IMR-90 (cell line): ENCODE data around the gene CFAP45. TPM values are rescaled to one million over a fixed set of nuclear protein-coding genes. Genes with fewer than 3 reads are reported as not detected.

Experiments used
- ATAC-seq: fragments of 200-7000 bp; cut with Tn5 transposase; 2 replicates; pipeline ENCODE4 v1.9.1; 2020; ENCODE audit warnings: low read depth, mild to moderate bottlenecking, moderate library complexity
- BruUV-seq: library from RNA; stranded (reverse); fragments of 400-500 nt; replicated peaks from 2 replicates; lab custom pipeline; 2021; lab: Mats Ljungman, UMichigan
- CTCF ChIA-PET: fragments of 300-600 bp; formaldehyde crosslinking; extraction: SDS; loops from one replicate; lab custom pipeline; 2021; ENCODE audit warnings: antibody characterized with exemption; lab: Yijun Ruan, JAX
- POLR2A ChIA-PET: fragments of 300-600 bp; sonication (Branson Sonifier 250); formaldehyde crosslinking; loops from one replicate; lab custom pipeline; 2022; ENCODE audit warnings: antibody characterized with exemption; ENCODE audit not compliant: unreplicated experiment; lab: Charles Lee
- DNase-seq: peaks from one replicate; pipeline ENCODE4 v3.0.0; 2013
- H2AFZ ChIP-seq: replicated peaks from 2 replicates; pipeline ENCODE3; 2013; ENCODE audit warnings: low read length, mild to moderate bottlenecking; ENCODE audit not compliant: poor library complexity
- H2AK5ac ChIP-seq: 2 replicates; pipeline ENCODE4 v1.6.1; 2013; ENCODE audit warnings: low read depth, low read length, inconsistent platforms
- H2AK9ac ChIP-seq: replicated peaks from 2 replicates; pipeline ENCODE3; 2013; ENCODE audit warnings: mild to moderate bottlenecking, low read depth, low read length, moderate library complexity; ENCODE audit not compliant: poor library complexity
- H2BK120ac ChIP-seq: 2 replicates; pipeline ENCODE4 v1.6.1; 2013; ENCODE audit warnings: low read depth, low read length, inconsistent platforms
- H2BK15ac ChIP-seq: 3 replicates; pipeline ENCODE4 v1.6.1; 2013; ENCODE audit warnings: low read depth, low read length, inconsistent platforms
- H2BK20ac ChIP-seq: 2 replicates; pipeline ENCODE4 v1.6.1; 2013; ENCODE audit warnings: low read depth, mild to moderate bottlenecking, inconsistent platforms, low read length, moderate library complexity
- H2BK5ac ChIP-seq: 2 replicates; pipeline ENCODE4 v1.6.1; 2013; ENCODE audit warnings: mild to moderate bottlenecking, low read depth, low read length, inconsistent platforms; ENCODE audit not compliant: poor library complexity, severe bottlenecking
- H3K14ac ChIP-seq: replicated peaks from 2 replicates; pipeline ENCODE4 v1.6.1; 2013; ENCODE audit warnings: low read depth, low read length, inconsistent platforms
- H3K18ac ChIP-seq: 2 replicates; pipeline ENCODE4 v1.6.1; 2013; ENCODE audit warnings: low read depth, low read length, control low read depth
- H3K23ac ChIP-seq: 2 replicates; pipeline ENCODE4 v1.6.1; 2013; ENCODE audit warnings: low read depth, low read length, inconsistent platforms
- H3K27ac ChIP-seq: 2 replicates; pipeline ENCODE4 v1.5.1; 2013; ENCODE audit warnings: mild to moderate bottlenecking, control low read depth, low read length; ENCODE audit not compliant: insufficient read depth
- H3K27me3 ChIP-seq: 2 replicates; pipeline ENCODE4 v1.6.1; 2013; ENCODE audit warnings: low read length; ENCODE audit not compliant: control insufficient read depth, insufficient read depth
- H3K36me3 ChIP-seq: 2 replicates; pipeline ENCODE4 v1.6.1; 2013; ENCODE audit warnings: low read length, mixed read lengths; ENCODE audit not compliant: control insufficient read depth, insufficient read depth
- H3K4ac ChIP-seq: 2 replicates; pipeline ENCODE4 v1.6.1; 2013; ENCODE audit warnings: low read depth, low read length, inconsistent platforms
- H3K4me1 ChIP-seq: 2 replicates; pipeline ENCODE4 v1.6.1; 2013; ENCODE audit warnings: low read length, mixed read lengths; ENCODE audit not compliant: control insufficient read depth, insufficient read depth
- H3K4me2 ChIP-seq: 2 replicates; pipeline ENCODE4 v1.6.1; 2013; ENCODE audit warnings: low read depth, mild to moderate bottlenecking, control low read depth, low read length, moderate library complexity
- H3K4me3 ChIP-seq: 2 replicates; pipeline ENCODE4 v1.5.1; 2013; ENCODE audit warnings: low read depth, mild to moderate bottlenecking, control low read depth, low read length, moderate library complexity; ENCODE audit not compliant: insufficient read depth
- H3K56ac ChIP-seq: 2 replicates; pipeline ENCODE4 v1.6.1; 2013; ENCODE audit warnings: low read length, inconsistent platforms; ENCODE audit not compliant: insufficient read depth; ENCODE audit errors: extremely low read depth
- H3K79me1 ChIP-seq, 2 experiments: 2 replicates each; pipeline ENCODE4 v1.6.1; 2013; ENCODE audit warnings: low read length in 2 of 2, inconsistent platforms in 1 of 2, low read depth in 1 of 2
- H3K9ac ChIP-seq: 2 replicates; pipeline ENCODE4 v1.6.1; 2013; ENCODE audit warnings: low read depth, low read length, control low read depth
- H3K9me1 ChIP-seq: 2 replicates; pipeline ENCODE4 v1.6.1; 2013; ENCODE audit warnings: low read length, inconsistent platforms; ENCODE audit not compliant: insufficient read depth
- H3K9me3 ChIP-seq: 2 replicates; pipeline ENCODE4 v1.6.1; 2013; ENCODE audit warnings: low read length; ENCODE audit not compliant: control insufficient read depth, insufficient read depth
- H4K20me1 ChIP-seq: 2 replicates; pipeline ENCODE4 v1.6.1; 2013; ENCODE audit warnings: low read length, inconsistent platforms; ENCODE audit not compliant: insufficient read depth
- H4K5ac ChIP-seq: 2 replicates; pipeline ENCODE4 v1.6.1; 2013; ENCODE audit warnings: mild to moderate bottlenecking, low read depth, low read length, control low read depth
- H4K8ac ChIP-seq, 2 experiments: 2 replicates each; pipeline ENCODE4 v1.6.1; 2013; ENCODE audit warnings: low read depth in 2 of 2, low read length in 2 of 2, control low read depth in 1 of 2, inconsistent platforms in 1 of 2
- H4K91ac ChIP-seq: 2 replicates; pipeline ENCODE4 v1.6.1; 2013; ENCODE audit warnings: low read depth, low read length, inconsistent platforms; ENCODE audit not compliant: insufficient read depth
- BHLHE40 ChIP-seq: fragments of 150-350 bp; IDR thresholded peaks from 2 replicates; pipeline ENCODE4 v1.6.1; 2016; ENCODE audit warnings: mild to moderate bottlenecking, low read depth, low read length
- CEBPB ChIP-seq: IDR thresholded peaks from 2 replicates; pipeline ENCODE4 v1.6.1; 2012; ENCODE audit warnings: low read depth, low read length, improper control_type of control experiment
- CHD1 ChIP-seq: IDR thresholded peaks from 2 replicates; pipeline ENCODE4 v1.6.1; 2012; ENCODE audit warnings: low read depth, low read length, improper control_type of control experiment
- ELK1 ChIP-seq: fragments of 150-350 bp; IDR thresholded peaks from 2 replicates; pipeline ENCODE4 v1.6.1; 2016; ENCODE audit warnings: low read depth, mild to moderate bottlenecking, low read length, moderate library complexity, borderline replicate concordance
- MAFK ChIP-seq: IDR thresholded peaks from 2 replicates; pipeline ENCODE4 v1.6.1; 2012; ENCODE audit warnings: low read depth, low read length, improper control_type of control experiment
- MAZ ChIP-seq: IDR thresholded peaks from 2 replicates; pipeline ENCODE4 v1.6.1; 2012; ENCODE audit warnings: low read depth, mild to moderate bottlenecking, low read length, improper control_type of control experiment, moderate library complexity, borderline replicate concordance
- MXI1 ChIP-seq: IDR thresholded peaks from 2 replicates; pipeline ENCODE4 v1.6.1; 2012; ENCODE audit warnings: low read depth, mild to moderate bottlenecking, low read length, moderate library complexity, borderline replicate concordance
- POLR2A ChIP-seq: IDR thresholded peaks from 2 replicates; pipeline ENCODE4 v1.6.1; 2012; ENCODE audit warnings: mild to moderate bottlenecking, low read depth, low read length
- RFX5 ChIP-seq: IDR thresholded peaks from 2 replicates; pipeline ENCODE4 v1.8.0; 2012; ENCODE audit warnings: low read depth, mild to moderate bottlenecking, low read length, moderate library complexity
- SMC3 ChIP-seq: fragments of 150-350 bp; IDR thresholded peaks from 2 replicates; pipeline ENCODE4 v1.6.1; 2016; ENCODE audit warnings: low read depth, mild to moderate bottlenecking, antibody characterized with exemption, low read length, moderate library complexity
- WGBS, 2 experiments: methylation state at CpG; one replicate each; pipeline versions ENCODE4 v1.1.5 to v1.1.7; 2013; ENCODE audit warnings: missing lambda C conversion rate in 2 of 2; ENCODE audit not compliant: insufficient read length in 1 of 2; ENCODE audit errors: extremely low coverage in 2 of 2; 5-methylcytosine and 5-hydroxymethylcytosine counted together
- dilution Hi-C: fragments of 300-500 bp; cut with HindIII; formaldehyde crosslinking; loops from one replicate; pipeline ENCODE4 v1.14.3; 2018; ENCODE audit warnings: low sequenced_read_pairs; ENCODE audit not compliant: unreplicated experiment
- in situ Hi-C: fragments of 300-500 bp; cut with MboI; formaldehyde crosslinking; loops from 3 replicates; pipeline ENCODE4 v1.14.3; 2019; ENCODE audit warnings: low sequenced_read_pairs, inconsistent platforms, mixed read lengths
- intact Hi-C: fragments of 100-400 bp; cut with micrococcal nuclease; formaldehyde crosslinking; loops from 2 replicates; pipeline ENCODE4 v1.10.0; 2022
- polyA plus RNA-seq, 3 experiments: library from polyadenylated mRNA; depleted of rRNA; stranded (reverse); fragments of >200 nt; gene quantifications; 2 replicates each; pipeline ENCODE4 v1.2.3, GENCODE V29; 2012; ENCODE audit warnings: low replicate concordance in 1 of 3
- total RNA-seq: library from RNA; depleted of rRNA; stranded (reverse); fragments of >200 nt; gene quantifications from 2 replicates; pipeline ENCODE4 v1.2.3, GENCODE V29; 2012
- TF ChIP-seq, protein P1 (sequence below): conservative IDR thresholded peaks from 2 replicates; pipeline ENCODE4 v1.5.1; 2012; ENCODE audit warnings: mild to moderate bottlenecking, low read depth, low read length, improper control_type of control experiment
- TF ChIP-seq, protein P2 (sequence below): fragments of 150-350 bp; IDR thresholded peaks from 2 replicates; pipeline ENCODE4 v1.6.1; 2017; ENCODE audit warnings: mild to moderate bottlenecking, antibody characterized with exemption, low read length, low read depth

Gene CFAP45
- total and polyA plus RNA-seq, 2 of the 4 experiments (the other 2 are of a cell fraction): 0.51 to 0.72 TPM

DNA sequence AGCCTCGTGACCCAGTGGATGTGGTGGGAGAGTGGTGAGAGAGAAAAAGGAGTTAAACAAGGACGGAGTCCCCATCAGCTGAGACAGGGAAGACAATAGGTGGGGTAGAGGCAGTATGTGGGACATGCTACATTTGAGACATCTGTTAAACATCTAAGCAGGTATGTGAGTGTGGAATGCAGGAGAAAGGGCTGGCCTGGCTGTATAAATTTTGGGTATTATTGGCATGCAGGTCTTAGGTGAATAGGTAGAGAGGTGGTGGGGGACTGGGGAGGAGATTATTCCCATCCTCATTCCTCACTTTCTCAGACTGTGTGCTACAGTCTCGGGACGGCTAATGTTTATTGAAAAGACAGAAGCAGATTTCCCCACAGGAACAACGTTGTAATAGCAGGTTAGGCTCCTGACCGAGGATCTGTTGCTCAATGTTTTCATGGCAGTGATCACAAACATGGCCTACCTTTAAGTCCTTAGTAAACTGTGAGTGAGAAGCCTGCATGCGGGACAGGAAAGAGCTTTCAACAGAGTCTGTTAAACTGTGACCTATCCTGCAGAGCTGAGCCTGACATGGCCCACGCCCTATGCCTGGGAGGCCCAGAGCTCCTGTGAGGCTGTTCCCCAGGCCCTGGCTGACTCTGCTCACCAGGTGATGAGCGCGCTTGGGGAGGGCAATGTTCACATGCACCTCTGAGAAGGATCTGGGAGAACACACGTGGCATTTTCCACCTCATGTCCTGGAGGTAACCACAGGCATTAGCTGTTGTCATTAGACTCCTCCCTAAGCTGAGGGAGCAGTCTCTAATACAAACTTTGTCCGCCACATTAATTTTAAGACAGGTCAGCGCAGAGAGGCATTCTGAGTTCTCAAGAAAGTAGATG, 54.0 kb downstream of the CFAP45 start (continued):
- TF ChIP-seq MAFK: no peak
- no peak for TF ChIP-seq POLR2A

DNA sequence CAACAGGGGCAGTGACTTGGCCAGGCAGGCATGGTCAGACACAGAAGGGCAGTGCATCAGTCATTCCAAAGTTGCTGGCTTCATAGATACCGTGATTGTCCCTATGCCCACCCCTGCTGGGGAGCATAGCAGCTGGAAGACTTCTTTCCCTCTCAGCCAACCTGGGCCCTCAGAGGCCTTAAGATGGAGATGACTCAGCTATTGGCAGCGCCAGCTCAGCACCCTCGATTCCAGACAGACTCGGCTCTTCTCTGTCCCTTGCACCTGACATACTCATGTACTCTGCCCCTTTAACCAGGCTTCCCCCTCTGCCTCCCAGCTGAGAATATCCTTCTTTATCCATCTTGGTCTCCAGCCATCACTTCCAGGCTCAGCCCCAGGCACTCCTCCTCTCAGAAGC, 56.5 kb downstream of the CFAP45 start:
- ChIA-PET CTCF (interaction anchor here (0.8 kb wide), 1 partner anchor 29 kb away, joined by 3 read pairs; no protein-coding TSS in a partner anchor), POLR2A (no interaction called here)
- WGBS, 2 experiments: 100% methylated on average over 1 of the region's 4 CpGs; no CpG with 5 or more reads in 1 of the 2 experiments
- TF ChIP-seq RFX5: no peak
- TF ChIP-seq MXI1: no peak
- TF ChIP-seq, protein P1, sequence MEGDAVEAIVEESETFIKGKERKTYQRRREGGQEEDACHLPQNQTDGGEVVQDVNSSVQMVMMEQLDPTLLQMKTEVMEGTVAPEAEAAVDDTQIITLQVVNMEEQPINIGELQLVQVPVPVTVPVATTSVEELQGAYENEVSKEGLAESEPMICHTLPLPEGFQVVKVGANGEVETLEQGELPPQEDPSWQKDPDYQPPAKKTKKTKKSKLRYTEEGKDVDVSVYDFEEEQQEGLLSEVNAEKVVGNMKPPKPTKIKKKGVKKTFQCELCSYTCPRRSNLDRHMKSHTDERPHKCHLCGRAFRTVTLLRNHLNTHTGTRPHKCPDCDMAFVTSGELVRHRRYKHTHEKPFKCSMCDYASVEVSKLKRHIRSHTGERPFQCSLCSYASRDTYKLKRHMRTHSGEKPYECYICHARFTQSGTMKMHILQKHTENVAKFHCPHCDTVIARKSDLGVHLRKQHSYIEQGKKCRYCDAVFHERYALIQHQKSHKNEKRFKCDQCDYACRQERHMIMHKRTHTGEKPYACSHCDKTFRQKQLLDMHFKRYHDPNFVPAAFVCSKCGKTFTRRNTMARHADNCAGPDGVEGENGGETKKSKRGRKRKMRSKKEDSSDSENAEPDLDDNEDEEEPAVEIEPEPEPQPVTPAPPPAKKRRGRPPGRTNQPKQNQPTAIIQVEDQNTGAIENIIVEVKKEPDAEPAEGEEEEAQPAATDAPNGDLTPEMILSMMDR: no peak
- no peak for TF ChIP-seq CEBPB
- TF ChIP-seq CHD1: no peak
- TF ChIP-seq MAZ: no peak
- no peak for TF ChIP-seq BHLHE40
- no peak for TF ChIP-seq SMC3
- TF ChIP-seq, protein P2, sequence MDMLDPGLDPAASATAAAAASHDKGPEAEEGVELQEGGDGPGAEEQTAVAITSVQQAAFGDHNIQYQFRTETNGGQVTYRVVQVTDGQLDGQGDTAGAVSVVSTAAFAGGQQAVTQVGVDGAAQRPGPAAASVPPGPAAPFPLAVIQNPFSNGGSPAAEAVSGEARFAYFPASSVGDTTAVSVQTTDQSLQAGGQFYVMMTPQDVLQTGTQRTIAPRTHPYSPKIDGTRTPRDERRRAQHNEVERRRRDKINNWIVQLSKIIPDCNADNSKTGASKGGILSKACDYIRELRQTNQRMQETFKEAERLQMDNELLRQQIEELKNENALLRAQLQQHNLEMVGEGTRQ: no peak
- no peak for TF ChIP-seq ELK1
- TF ChIP-seq POLR2A: no peak

More for the DNA sequence above, 56.5 kb downstream of the CFAP45 start:
- H2BK120ac ChIP-seq: no peak overlapping the region
- H3K9me3 ChIP-seq: no peaks in the 10 kb centered on the region
- no peak overlapping the region for H4K91ac ChIP-seq
- no peaks in the 10 kb centered on the region for H4K20me1 ChIP-seq
- H3K9ac ChIP-seq: no peak overlapping the region
- no peak overlapping the region for H2AK5ac ChIP-seq
- H4K8ac ChIP-seq: no peak overlapping the region
- H3K9me1 ChIP-seq: no peaks in the 10 kb centered on the region
- dilution Hi-C loops: no loop called here
- no peak overlapping the region for H4K5ac ChIP-seq
- no peak overlapping the region for H2BK5ac ChIP-seq
- no peak for ATAC-seq
- no peak overlapping the region for H3K27ac ChIP-seq
- no peak overlapping the region for H3K4me3 ChIP-seq
- H3K4ac ChIP-seq: no peak overlapping the region
- H2AK9ac ChIP-seq: no peak overlapping the region
- no peak overlapping the region for H3K4me2 ChIP-seq
- no peaks in the 10 kb centered on the region; the same call in 1 of the 2 replicates for H3K4me1 ChIP-seq
- no peak overlapping the region for H2AFZ ChIP-seq
- no peak overlapping the region for H3K14ac ChIP-seq
- H2BK15ac ChIP-seq: no peak overlapping the region
- in situ Hi-C loops: no loop called here
- H3K56ac ChIP-seq: no peak overlapping the region
- H3K79me1 ChIP-seq: no peaks in the 10 kb centered on the region
- DNase-seq: no peak
- no peak overlapping the region for H3K23ac ChIP-seq
- no peak overlapping the region for H2BK20ac ChIP-seq
- H3K18ac ChIP-seq: no peak overlapping the region
- H3K36me3 ChIP-seq: no peaks in the 10 kb centered on the region
- intact Hi-C loops: no loop called here
- no peaks in the 10 kb centered on the region; the same call in 1 of the 2 replicates for H3K27me3 ChIP-seq
- no TSS peak for BruUV-seq
